Measurements from ENCODE around the gene USP5.

GRCh38 chr12:6861391-6861790 is 9.4 kb downstream of the USP5 start:
- TF ChIP-seq CTCF (IDR thresholded peaks at IDR 0.05; ENCODE audit: low read depth, low read length): no peak
- TF ChIP-seq POLR2A (IDR thresholded peaks at IDR 0.05; ENCODE audit: extremely low read depth, insufficient read length): no peak
- TF ChIP-seq MAX (IDR thresholded peaks at IDR 0.05; ENCODE audit: low read depth, low read length): no peak

Measured in NB4 (cell line).